ENCODE data around the gene EFTUD2.

- TF ChIP-seq POLR2A (conservative IDR thresholded peaks at IDR 0.05) (no peak), GATAD2A (IDR thresholded peaks at IDR 0.05) (no peak), SLC30A9 (CRISPR knock-in tag; IDR thresholded peaks at IDR 0.05) (no peak), COPS2 (conservative IDR thresholded peaks at IDR 0.05) (no peak), ZNF282 (CRISPR knock-in tag; IDR thresholded peaks at IDR 0.05) (no peak), ZNF175 (CRISPR knock-in tag; IDR thresholded peaks at IDR 0.05; ENCODE audit: low read depth) (no peak), MAFK (IDR thresholded peaks at IDR 0.05; ENCODE audit: low read length) (no peak), CTCF (IDR thresholded peaks at IDR 0.05 in 2 of 3, conservative IDR thresholded peaks at IDR 0.05 in 1 of 3; ENCODE audit: insufficient read depth in 2 of 3, low read depth in 1 of 3, low read length in 3 of 3) (no peak), NFYB (IDR thresholded peaks at IDR 0.05; ENCODE audit: extremely low read depth, insufficient read length) (no peak), CHD1 (IDR thresholded peaks at IDR 0.05; ENCODE audit: low read length) (no peak), KDM1A (IDR thresholded peaks at IDR 0.05) (no peak)
- TF ChIP-seq, protein P1, sequence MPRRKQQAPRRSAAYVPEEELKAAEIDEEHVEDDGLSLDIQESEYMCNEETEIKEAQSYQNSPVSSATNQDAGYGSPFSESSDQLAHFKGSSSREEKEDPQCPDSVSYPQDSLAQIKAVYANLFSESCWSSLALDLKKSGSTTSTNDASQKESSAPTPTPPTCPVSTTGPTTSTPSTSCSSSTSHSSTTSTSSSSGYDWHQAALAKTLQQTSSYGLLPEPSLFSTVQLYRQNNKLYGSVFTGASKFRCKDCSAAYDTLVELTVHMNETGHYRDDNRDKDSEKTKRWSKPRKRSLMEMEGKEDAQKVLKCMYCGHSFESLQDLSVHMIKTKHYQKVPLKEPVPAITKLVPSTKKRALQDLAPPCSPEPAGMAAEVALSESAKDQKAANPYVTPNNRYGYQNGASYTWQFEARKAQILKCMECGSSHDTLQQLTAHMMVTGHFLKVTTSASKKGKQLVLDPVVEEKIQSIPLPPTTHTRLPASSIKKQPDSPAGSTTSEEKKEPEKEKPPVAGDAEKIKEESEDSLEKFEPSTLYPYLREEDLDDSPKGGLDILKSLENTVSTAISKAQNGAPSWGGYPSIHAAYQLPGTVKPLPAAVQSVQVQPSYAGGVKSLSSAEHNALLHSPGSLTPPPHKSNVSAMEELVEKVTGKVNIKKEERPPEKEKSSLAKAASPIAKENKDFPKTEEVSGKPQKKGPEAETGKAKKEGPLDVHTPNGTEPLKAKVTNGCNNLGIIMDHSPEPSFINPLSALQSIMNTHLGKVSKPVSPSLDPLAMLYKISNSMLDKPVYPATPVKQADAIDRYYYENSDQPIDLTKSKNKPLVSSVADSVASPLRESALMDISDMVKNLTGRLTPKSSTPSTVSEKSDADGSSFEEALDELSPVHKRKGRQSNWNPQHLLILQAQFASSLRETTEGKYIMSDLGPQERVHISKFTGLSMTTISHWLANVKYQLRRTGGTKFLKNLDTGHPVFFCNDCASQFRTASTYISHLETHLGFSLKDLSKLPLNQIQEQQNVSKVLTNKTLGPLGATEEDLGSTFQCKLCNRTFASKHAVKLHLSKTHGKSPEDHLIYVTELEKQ (CRISPR knock-in tag; IDR thresholded peaks at IDR 0.05): no peak
- TF ChIP-seq, protein P2, sequence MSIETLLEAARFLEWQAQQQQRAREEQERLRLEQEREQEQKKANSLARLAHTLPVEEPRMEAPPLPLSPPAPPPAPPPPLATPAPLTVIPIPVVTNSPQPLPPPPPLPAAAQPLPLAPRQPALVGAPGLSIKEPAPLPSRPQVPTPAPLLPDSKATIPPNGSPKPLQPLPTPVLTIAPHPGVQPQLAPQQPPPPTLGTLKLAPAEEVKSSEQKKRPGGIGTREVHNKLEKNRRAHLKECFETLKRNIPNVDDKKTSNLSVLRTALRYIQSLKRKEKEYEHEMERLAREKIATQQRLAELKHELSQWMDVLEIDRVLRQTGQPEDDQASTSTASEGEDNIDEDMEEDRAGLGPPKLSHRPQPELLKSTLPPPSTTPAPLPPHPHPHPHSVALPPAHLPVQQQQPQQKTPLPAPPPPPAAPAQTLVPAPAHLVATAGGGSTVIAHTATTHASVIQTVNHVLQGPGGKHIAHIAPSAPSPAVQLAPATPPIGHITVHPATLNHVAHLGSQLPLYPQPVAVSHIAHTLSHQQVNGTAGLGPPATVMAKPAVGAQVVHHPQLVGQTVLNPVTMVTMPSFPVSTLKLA (conservative IDR thresholded peaks at IDR 0.05): no peak
Measured at GRCh38 chr17:44914698-44915271, 15.5 kb upstream of the EFTUD2 start.

Measured in K562 (cell line).